IPS-NIHi7 (cell line): ENCODE measurements around the gene LINC00305.

Source experiments
- DNase-seq: peaks from one replicate; pipeline ENCODE4 v3.0.0; 2012; ENCODE audit warnings: mixed read lengths; ENCODE audit errors: extremely low spot score

LINC00305 gene

GRCh38 chr18:64031411-64031810 is 117.5 kb downstream of the LINC00305 start:
- no peak for DNase-seq
